Neural cell (in vitro differentiated cells): ENCODE measurements around the gene RRAGB. TPM values are rescaled to one million over a fixed set of nuclear protein-coding genes. Genes with fewer than 3 reads are reported as not detected.
"Not testable (repeated sequence)": the region's sequence is repeated elsewhere in the genome, so short reads cannot be mapped to it uniquely, and the experiment has no call there.

Experiments
- H2AFZ ChIP-seq: fragments of 200-600, 300-800 bp; sonication (generic), shearing (Covaris generic); 2 replicates; pipeline ENCODE4 v1.6.0; 2014; ENCODE audit warnings: low read depth, mild to moderate bottlenecking, antibody characterized with exemption, low read length, moderate library complexity
- H3F3A ChIP-seq: fragments of 200-600 bp; shearing (Covaris generic); 2 replicates; pipeline ENCODE4 v1.6.1; 2016; ENCODE audit warnings: mild to moderate bottlenecking, moderate library complexity, mixed read lengths, antibody characterized with exemption, low read length; ENCODE audit not compliant: insufficient read depth, poor library complexity, severe bottlenecking
- H3K27ac ChIP-seq: fragments of 200-600, 300-800 bp; sonication (generic), shearing (Covaris generic); 2 replicates; pipeline ENCODE4 v1.5.1; 2014; ENCODE audit warnings: mild to moderate bottlenecking, low read length, moderate library complexity
- H3K27me3 ChIP-seq: fragments of 300-800, 200-600 bp; sonication (generic), shearing (Covaris generic); 2 replicates; pipeline ENCODE4 v1.6.0; 2014; ENCODE audit warnings: mild to moderate bottlenecking, low read depth, low read length, moderate library complexity; ENCODE audit not compliant: insufficient read depth
- H3K36me3 ChIP-seq: fragments of 300-800, 200-600 bp; sonication (generic), shearing (Covaris generic); 2 replicates; pipeline ENCODE4 v1.5.1; 2014; ENCODE audit warnings: mild to moderate bottlenecking, antibody characterized with exemption, low read length, moderate library complexity; ENCODE audit not compliant: insufficient read depth
- H3K4me2 ChIP-seq: fragments of 300-800, 200-600 bp; sonication (generic), shearing (Covaris generic); 2 replicates; pipeline ENCODE4 v1.6.0; 2014; ENCODE audit warnings: mild to moderate bottlenecking, low read length
- H3K4me3 ChIP-seq: fragments of 300-800, 200-600 bp; sonication (generic), shearing (Covaris generic); 2 replicates; pipeline ENCODE4 v1.5.1; 2014; ENCODE audit warnings: mild to moderate bottlenecking, low read length, moderate library complexity
- H3K79me2 ChIP-seq: fragments of 200-600 bp; shearing (Covaris generic); replicated peaks from 2 replicates; pipeline ENCODE4 v1.6.0; 2014; ENCODE audit warnings: mild to moderate bottlenecking, low read length, moderate library complexity; ENCODE audit not compliant: insufficient read depth
- H3K9ac ChIP-seq: fragments of 300-800, 200-600 bp; sonication (generic), shearing (Covaris generic); 2 replicates; pipeline ENCODE4 v1.6.1; 2016; ENCODE audit warnings: mild to moderate bottlenecking, low read length, mixed read lengths
- H3K9me2 ChIP-seq: fragments of 200-600 bp; shearing (Covaris generic); 2 replicates; pipeline ENCODE4 v1.6.1; 2016; ENCODE audit warnings: mild to moderate bottlenecking, low read length, mixed read lengths; ENCODE audit not compliant: insufficient read depth
- H3K9me3 ChIP-seq: fragments of 200-600, 300-800 bp; sonication (generic), shearing (Covaris generic); 2 replicates; pipeline ENCODE4 v1.6.1; 2016; ENCODE audit warnings: mild to moderate bottlenecking, mixed run types, low read length, moderate library complexity, mixed read lengths
- H4K20me1 ChIP-seq: fragments of 200-600 bp; shearing (Covaris generic); 2 replicates; pipeline ENCODE4 v1.6.1; 2016; ENCODE audit warnings: mild to moderate bottlenecking, mixed run types; ENCODE audit not compliant: insufficient read depth
- CTCF ChIP-seq: fragments of 450-650 bp; IDR thresholded peaks from 2 replicates; pipeline ENCODE4 v1.5.1; 2014; ENCODE audit warnings: antibody characterized with exemption, mild to moderate bottlenecking, moderate library complexity; ENCODE audit not compliant: poor library complexity, severe bottlenecking
- EP300 ChIP-seq: fragments of 450-650 bp; conservative IDR thresholded peaks from 2 replicates; pipeline ENCODE4 v1.6.1; 2014; ENCODE audit warnings: antibody characterized with exemption, mild to moderate bottlenecking, moderate library complexity; ENCODE audit not compliant: poor library complexity, severe bottlenecking
- EZH2 ChIP-seq: fragments of 200-600, 300-800 bp; shearing (Covaris generic), sonication (generic); IDR thresholded peaks from 2 replicates; pipeline ENCODE4 v1.6.1; 2014; ENCODE audit warnings: antibody characterized with exemption, low read length, borderline replicate concordance, mild to moderate bottlenecking; ENCODE audit not compliant: insufficient read depth, poor library complexity, severe bottlenecking
- MXI1 ChIP-seq: fragments of 450-650 bp; conservative IDR thresholded peaks from 2 replicates; pipeline ENCODE4 v1.6.1; 2014; ENCODE audit warnings: antibody characterized with exemption, mild to moderate bottlenecking; ENCODE audit not compliant: poor library complexity, severe bottlenecking
- POLR2AphosphoS5 ChIP-seq: IDR thresholded peaks from 2 replicates; pipeline ENCODE4 v1.6.1; 2012
- RAD21 ChIP-seq: fragments of 450-650 bp; conservative IDR thresholded peaks from 2 replicates; pipeline ENCODE4 v1.6.1; 2014; ENCODE audit warnings: antibody characterized with exemption, mild to moderate bottlenecking, moderate library complexity
- SMC3 ChIP-seq: fragments of 450-650 bp; conservative IDR thresholded peaks from 2 replicates; pipeline ENCODE4 v1.6.1; 2014; ENCODE audit warnings: antibody characterized with exemption, mild to moderate bottlenecking, moderate library complexity; ENCODE audit not compliant: poor library complexity
- TAF1 ChIP-seq: IDR thresholded peaks from 2 replicates; pipeline ENCODE4 v1.6.1; 2012; ENCODE audit warnings: low read depth
- polyA plus RNA-seq: library from polyadenylated mRNA; depleted of rRNA; stranded (reverse); fragments of >200 nt; gene quantifications from 2 replicates; pipeline ENCODE4 v1.2.3, GENCODE V29; 2014
- TF ChIP-seq, protein P1 (sequence below): IDR thresholded peaks from 2 replicates; pipeline ENCODE4 v1.6.1; 2012; ENCODE audit warnings: borderline replicate concordance

Gene RRAGB
- polyA plus RNA-seq, 1 donor from 2014 or later: 124 TPM

DNA sequence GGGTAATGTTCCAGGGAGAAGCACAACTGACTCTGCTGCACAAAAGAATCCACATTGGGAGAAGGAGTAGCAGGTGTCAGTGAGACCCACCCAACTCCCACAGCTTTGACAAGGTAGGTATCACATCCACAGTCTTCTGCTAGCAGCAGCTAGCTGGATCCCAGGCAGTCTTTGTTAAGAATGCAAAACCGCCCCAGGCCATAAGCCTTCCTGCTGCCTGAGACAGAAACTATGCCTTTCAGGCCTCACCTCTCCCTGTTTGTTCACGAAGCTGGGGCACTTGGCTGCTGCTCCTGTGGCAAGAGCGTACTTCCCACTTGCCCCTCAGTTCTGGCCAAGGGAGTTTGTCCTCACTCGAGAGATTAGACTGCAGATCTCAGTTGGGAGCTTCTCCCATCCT lies 21.4 kb downstream of the RRAGB start:
- H3K4me3 ChIP-seq: no peak overlapping the region
- H4K20me1 ChIP-seq: no peaks in the 10 kb centered on the region
- no peak overlapping the region for H3K4me2 ChIP-seq
- no peaks in the 10 kb centered on the region for H3K79me2 ChIP-seq
- H2AFZ ChIP-seq: no peak overlapping the region
- no peaks in the 10 kb centered on the region for H3F3A ChIP-seq
- H3K36me3 ChIP-seq: no peaks in the 10 kb centered on the region
- H3K9me2 ChIP-seq: no peaks in the 10 kb centered on the region
- H3K9me3 ChIP-seq: no peaks in the 10 kb centered on the region
- TF ChIP-seq SMC3: no peak
- no peak for TF ChIP-seq TAF1
- TF ChIP-seq EP300: no peak
- no peak for TF ChIP-seq POLR2AphosphoS5
- TF ChIP-seq, protein P1, sequence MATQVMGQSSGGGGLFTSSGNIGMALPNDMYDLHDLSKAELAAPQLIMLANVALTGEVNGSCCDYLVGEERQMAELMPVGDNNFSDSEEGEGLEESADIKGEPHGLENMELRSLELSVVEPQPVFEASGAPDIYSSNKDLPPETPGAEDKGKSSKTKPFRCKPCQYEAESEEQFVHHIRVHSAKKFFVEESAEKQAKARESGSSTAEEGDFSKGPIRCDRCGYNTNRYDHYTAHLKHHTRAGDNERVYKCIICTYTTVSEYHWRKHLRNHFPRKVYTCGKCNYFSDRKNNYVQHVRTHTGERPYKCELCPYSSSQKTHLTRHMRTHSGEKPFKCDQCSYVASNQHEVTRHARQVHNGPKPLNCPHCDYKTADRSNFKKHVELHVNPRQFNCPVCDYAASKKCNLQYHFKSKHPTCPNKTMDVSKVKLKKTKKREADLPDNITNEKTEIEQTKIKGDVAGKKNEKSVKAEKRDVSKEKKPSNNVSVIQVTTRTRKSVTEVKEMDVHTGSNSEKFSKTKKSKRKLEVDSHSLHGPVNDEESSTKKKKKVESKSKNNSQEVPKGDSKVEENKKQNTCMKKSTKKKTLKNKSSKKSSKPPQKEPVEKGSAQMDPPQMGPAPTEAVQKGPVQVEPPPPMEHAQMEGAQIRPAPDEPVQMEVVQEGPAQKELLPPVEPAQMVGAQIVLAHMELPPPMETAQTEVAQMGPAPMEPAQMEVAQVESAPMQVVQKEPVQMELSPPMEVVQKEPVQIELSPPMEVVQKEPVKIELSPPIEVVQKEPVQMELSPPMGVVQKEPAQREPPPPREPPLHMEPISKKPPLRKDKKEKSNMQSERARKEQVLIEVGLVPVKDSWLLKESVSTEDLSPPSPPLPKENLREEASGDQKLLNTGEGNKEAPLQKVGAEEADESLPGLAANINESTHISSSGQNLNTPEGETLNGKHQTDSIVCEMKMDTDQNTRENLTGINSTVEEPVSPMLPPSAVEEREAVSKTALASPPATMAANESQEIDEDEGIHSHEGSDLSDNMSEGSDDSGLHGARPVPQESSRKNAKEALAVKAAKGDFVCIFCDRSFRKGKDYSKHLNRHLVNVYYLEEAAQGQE: no peak
- no peak for TF ChIP-seq MXI1
- no peak for TF ChIP-seq EZH2
- no peak for TF ChIP-seq CTCF
- TF ChIP-seq RAD21: no peak
- no peak overlapping the region for H3K9ac ChIP-seq
- no peaks in the 10 kb centered on the region for H3K27me3 ChIP-seq
- H3K27ac ChIP-seq: no peak overlapping the region

DNA sequence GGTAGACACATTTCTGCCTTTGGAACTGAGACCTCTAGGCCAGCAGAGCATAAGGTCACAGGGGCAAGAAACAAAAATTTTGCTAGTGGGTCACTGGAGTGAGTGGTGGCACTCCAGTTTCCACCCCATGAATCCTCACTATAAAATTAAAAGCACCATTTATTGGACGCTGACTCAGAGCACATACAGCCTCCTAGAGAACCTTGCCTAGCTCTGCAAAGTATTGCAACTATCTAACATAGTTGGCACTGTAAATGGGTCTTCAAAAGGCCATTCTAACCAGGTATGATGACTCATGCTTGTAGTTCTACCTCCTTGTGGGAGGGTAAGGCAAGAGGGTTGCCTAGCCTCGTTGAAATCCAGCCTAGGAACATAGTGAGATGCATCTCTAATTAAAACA lies 25.1 kb downstream of the RRAGB start:
- no peaks in the 10 kb centered on the region for H3K36me3 ChIP-seq
- H3F3A ChIP-seq: no peaks in the 10 kb centered on the region
- no peaks in the 10 kb centered on the region for H3K9me2 ChIP-seq
- H3K4me2 ChIP-seq: no peak overlapping the region
- no peak overlapping the region for H2AFZ ChIP-seq
- no peaks in the 10 kb centered on the region for H3K9me3 ChIP-seq
- no peaks in the 10 kb centered on the region for H3K79me2 ChIP-seq
- H3K27me3 ChIP-seq: no peaks in the 10 kb centered on the region
- H3K9ac ChIP-seq: no peak overlapping the region
- H4K20me1 ChIP-seq: no peaks in the 10 kb centered on the region
- TF ChIP-seq MXI1 (no peak), EZH2 (no peak), TAF1 (no peak), POLR2AphosphoS5 (no peak), CTCF (no peak), SMC3 (no peak), EP300 (no peak), RAD21 (no peak)
- TF ChIP-seq, protein P1: no peak
- no peak overlapping the region for H3K4me3 ChIP-seq
- H3K27ac ChIP-seq: no peak overlapping the region

GRCh38 chrX:55748463-55748862 lies 30.9 kb downstream of the RRAGB start:
- H3K4me3 ChIP-seq, H3F3A ChIP-seq, H3K36me3 ChIP-seq, H3K79me2 ChIP-seq, H3K9me3 ChIP-seq, H3K27me3 ChIP-seq, H3K27ac ChIP-seq, H3K9me2 ChIP-seq, H3K9ac ChIP-seq, H3K4me2 ChIP-seq, H4K20me1 ChIP-seq, H2AFZ ChIP-seq: not testable (repeated sequence)
